Esophagus mucosa (tissue), 1 donor: ENCODE measurements around the gene PFKP. TPM values are rescaled to one million over a fixed set of nuclear protein-coding genes. Genes with fewer than 3 reads are reported as not detected.

ENCODE experiments used
- ATAC-seq: fragments of 200-7000 bp; cut with Tn5 transposase; one replicate; pipeline ENCODE4 v1.9.1; 2020
- total RNA-seq: library from RNA; stranded (reverse); gene quantifications from one replicate; pipeline ENCODE4 v1.2.4, GENCODE V29; 2023
- donor health status: DM: yes; HTN: yes; CAD: no.

Gene PFKP
- total RNA-seq, 1 donor from 2014 or later = 78.2 TPM

GRCh38 chr10:3117486-3117885 lies 50.1 kb downstream of the PFKP start:
- ATAC-seq = no peak

- ATAC-seq = no peak
These were observed 51.3 kb downstream of the PFKP start for GRCh38 chr10:3118641-3119091.

GRCh38 chr10:3119796-3120459 lies 52.6 kb downstream of the PFKP start:
- no peak for ATAC-seq

- ATAC-seq = no peak
These were observed 54.7 kb downstream of the PFKP start for GRCh38 chr10:3122034-3122433.

- ATAC-seq = peak; percentile 40
These were observed 55.3 kb downstream of the PFKP start for GRCh38 chr10:3122486-3123205.

GRCh38 chr10:3123571-3124411 lies 56.4 kb downstream of the PFKP start:
- no peak for ATAC-seq

GRCh38 chr10:3124412-3125175 lies 57.2 kb downstream of the PFKP start:
- ATAC-seq = no peak

- no peak for ATAC-seq
These were observed 58.3 kb downstream of the PFKP start for GRCh38 chr10:3125527-3126170.

- no peak for ATAC-seq
These were observed 58.9 kb downstream of the PFKP start for GRCh38 chr10:3126249-3126648.

- ATAC-seq = peak; percentile 53
These were observed 59.5 kb downstream of the PFKP start for GRCh38 chr10:3126741-3127346.

GRCh38 chr10:3127921-3128320 lies 60.6 kb downstream of the PFKP start:
- no peak for ATAC-seq

GRCh38 chr10:3128379-3129130 lies 61.2 kb downstream of the PFKP start:
- ATAC-seq = no peak

- no peak for ATAC-seq
These were observed 62.4 kb downstream of the PFKP start for GRCh38 chr10:3129581-3130340.

GRCh38 chr10:3131098-3131497 lies 63.8 kb downstream of the PFKP start:
- peak; percentile 92 for ATAC-seq

- no peak for ATAC-seq
These were observed 65.0 kb downstream of the PFKP start for GRCh38 chr10:3132036-3133025.

GRCh38 chr10:3133948-3134347 lies 66.6 kb downstream of the PFKP start:
- ATAC-seq = no peak

- no peak for ATAC-seq
These were observed 67.7 kb downstream of the PFKP start for GRCh38 chr10:3135006-3135405.

- ATAC-seq = no peak
These were observed 69.0 kb downstream of the PFKP start for GRCh38 chr10:3136336-3136735.
